ENCODE results near the gene PPP6R2.
A peak's percentile ranks its signal among the peaks of the same experiment; 100 is the strongest.

PPP6R2 gene

GRCh38 chr22:50303515-50303847 is 39.6 kb upstream of the PPP6R2 start:
- TF ChIP-seq, protein P1, sequence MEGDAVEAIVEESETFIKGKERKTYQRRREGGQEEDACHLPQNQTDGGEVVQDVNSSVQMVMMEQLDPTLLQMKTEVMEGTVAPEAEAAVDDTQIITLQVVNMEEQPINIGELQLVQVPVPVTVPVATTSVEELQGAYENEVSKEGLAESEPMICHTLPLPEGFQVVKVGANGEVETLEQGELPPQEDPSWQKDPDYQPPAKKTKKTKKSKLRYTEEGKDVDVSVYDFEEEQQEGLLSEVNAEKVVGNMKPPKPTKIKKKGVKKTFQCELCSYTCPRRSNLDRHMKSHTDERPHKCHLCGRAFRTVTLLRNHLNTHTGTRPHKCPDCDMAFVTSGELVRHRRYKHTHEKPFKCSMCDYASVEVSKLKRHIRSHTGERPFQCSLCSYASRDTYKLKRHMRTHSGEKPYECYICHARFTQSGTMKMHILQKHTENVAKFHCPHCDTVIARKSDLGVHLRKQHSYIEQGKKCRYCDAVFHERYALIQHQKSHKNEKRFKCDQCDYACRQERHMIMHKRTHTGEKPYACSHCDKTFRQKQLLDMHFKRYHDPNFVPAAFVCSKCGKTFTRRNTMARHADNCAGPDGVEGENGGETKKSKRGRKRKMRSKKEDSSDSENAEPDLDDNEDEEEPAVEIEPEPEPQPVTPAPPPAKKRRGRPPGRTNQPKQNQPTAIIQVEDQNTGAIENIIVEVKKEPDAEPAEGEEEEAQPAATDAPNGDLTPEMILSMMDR (IDR thresholded peaks at IDR 0.05; ENCODE audit: low read depth, low read length), result no peak
- DNase-seq (ENCODE audit: extremely low read depth, low read depth), result no peak

GRCh38 chr22:50303848-50304527 is 39.1 kb upstream of the PPP6R2 start:
- TF ChIP-seq, protein P1 (IDR thresholded peaks at IDR 0.05; ENCODE audit: low read depth, low read length), result no peak
- DNase-seq (ENCODE audit: extremely low read depth, low read depth), result no peak

DNA sequence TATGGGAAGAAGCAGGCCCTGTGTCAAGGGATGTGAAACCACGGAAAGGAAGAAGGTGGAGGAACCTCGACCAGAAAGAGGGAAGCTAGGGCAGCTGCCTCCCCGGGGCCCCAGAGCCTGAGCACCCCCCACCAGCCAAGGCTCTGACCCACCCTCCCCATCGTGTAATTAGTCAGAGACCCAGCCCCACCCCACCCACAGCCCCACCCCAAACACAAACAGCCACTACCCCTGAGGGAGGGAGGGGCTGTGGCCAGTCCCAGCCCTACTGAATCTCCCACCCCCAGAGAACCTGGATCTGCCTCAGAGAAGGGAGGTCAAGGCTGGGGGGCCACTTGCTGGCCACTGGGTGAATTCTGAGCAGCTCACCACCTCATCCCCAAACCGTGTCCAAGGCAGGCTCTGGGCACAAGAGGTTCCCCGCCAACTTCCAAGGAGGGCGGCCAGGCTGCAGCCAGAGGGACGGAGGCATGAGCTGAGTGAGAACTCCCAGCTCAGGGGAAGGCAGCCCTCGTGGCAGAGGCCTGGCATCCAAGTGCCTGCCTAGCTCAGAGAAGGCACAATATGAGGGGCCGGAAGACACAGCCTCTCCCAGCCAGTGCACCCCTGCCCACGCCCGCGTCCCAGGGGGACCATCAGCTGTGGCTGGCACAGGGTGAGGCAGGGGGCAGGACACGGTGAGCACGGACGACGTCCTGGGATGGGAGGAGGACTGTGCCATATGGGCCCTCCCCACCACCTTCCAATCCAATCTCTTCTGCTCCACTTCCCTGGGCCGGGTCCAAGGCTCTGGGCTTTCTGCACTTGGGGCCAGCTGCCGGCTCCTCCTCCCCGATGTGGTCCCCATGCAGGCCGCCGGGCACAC is 38.4 kb upstream of the PPP6R2 start:
- DNase-seq (ENCODE audit: extremely low read depth, low read depth), result no peak

GRCh38 chr22:50305393-50305922 is 37.7 kb upstream of the PPP6R2 start:
- DNase-seq (ENCODE audit: extremely low read depth, low read depth), result no peak
- TF ChIP-seq, protein P1 (IDR thresholded peaks at IDR 0.05; ENCODE audit: low read depth, low read length), result no peak

More for the DNA sequence above, 38.4 kb upstream of the PPP6R2 start:
- TF ChIP-seq, protein P1 (IDR thresholded peaks at IDR 0.05; ENCODE audit: low read depth, low read length), result no peak

- DNase-seq (ENCODE audit: extremely low read depth, low read depth), result peak; percentile 88
- TF ChIP-seq, protein P1 (IDR thresholded peaks at IDR 0.05; ENCODE audit: low read depth, low read length), result no peak
Observed at GRCh38 chr22:50305923-50306566, 37.1 kb upstream of the PPP6R2 start.

DNA sequence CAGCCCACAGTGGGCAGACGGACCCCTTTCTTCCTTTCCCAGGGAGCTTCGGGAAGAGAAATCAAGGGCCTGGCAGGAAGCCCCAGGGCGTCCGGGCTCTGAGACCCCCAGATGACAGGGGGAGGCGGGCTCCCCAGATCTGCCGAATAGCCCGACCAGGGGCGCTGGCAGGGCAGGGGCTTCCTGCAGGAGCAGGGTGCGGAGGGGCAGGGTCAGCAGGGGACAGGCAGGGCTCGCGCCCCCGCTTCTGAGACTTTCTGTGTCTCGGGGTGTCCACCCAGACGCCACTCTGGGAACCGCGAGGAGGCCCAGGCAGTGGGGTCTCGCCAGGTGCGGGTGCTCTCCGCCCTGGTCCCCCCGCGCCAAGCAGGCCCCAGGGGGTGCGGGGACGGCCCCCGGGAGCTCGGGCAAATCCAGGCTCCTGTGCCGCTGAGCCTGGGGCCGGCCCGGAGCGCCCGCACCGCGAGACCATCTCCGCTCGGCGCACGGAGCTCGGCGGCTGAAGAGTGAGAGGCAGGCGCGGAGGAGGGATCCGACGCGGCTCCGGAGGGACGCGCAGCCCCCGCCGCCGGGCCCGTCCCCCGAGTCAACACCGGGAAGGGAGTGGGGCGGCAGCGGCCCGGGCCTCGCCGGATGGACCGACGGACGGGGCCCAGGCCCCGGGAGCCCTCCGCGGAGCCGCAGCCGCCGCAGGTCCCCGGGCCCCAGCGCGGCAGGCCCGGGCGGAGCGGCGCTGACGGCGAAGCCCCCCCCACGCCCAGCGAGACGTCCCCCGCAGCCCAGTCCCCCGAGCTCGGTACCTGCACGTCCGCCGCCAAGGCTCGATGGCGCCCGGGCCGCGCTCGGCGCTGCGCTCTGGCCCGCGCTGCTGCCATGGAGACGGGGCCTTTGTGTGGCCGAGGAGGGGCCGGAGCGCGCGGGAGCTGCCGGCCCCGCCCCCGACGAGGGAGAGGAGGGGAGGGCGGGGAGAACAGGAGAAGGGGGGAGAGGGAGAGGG is 36.1 kb upstream of the PPP6R2 start, which contains the start of gene PLXNB2:
TSS of gene PLXNB2 (minus strand) at position 894 of the 997 bp plus-strand sequence. CDS start 17,062 bp downstream, outside the sequence.
- TF ChIP-seq, protein P1 (IDR thresholded peaks at IDR 0.05; ENCODE audit: low read depth, low read length), result no peak
- peak; percentile 61 for DNase-seq (ENCODE audit: extremely low read depth, low read depth)

Data from AG09319 (cell line).